ENCODE data around the gene ISCA2. TPM values are rescaled to one million over a fixed set of nuclear protein-coding genes. Genes with fewer than 3 reads are reported as not detected.

The ISCA2 gene
- total RNA-seq, 2 donors from 2014 or later = 40.5 to 58.1 TPM

DNA sequence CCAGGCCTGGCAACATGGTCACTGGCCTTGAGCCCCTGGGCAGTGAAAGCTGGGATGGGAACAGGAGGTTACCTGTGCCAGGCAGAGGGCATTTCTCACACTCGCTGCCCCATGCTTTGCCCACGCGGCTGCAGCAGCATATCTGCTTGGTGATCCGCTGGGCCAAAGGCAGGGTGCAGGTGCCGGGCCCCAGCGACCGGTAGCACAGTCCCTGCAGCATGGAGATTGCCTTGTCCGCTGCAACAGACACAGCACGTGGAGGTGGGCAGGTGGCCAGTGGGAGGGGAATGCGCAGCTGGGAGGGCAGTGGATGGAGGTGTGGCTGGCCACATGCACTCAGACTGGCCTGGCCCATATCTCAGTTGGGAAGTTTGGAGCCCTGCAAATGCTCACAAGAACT is 35.3 kb downstream of the ISCA2 start:
- Mint-ChIP-seq H3K4me3 (no peak overlapping the region), H3K4me1 (peaks cover 22% of the 10 kb centered on the region), H3K36me3 (ENCODE audit: low read depth) (no peaks in the 10 kb centered on the region), H3K9me3 (no peaks in the 10 kb centered on the region), H3K27me3 (ENCODE audit: insufficient read depth) (no peaks in the 10 kb centered on the region), H3K27ac (no peak overlapping the region)
- H3K4me3 ChIP-seq (ENCODE audit: low read length) = no peak overlapping the region
- peaks cover 6% of the 10 kb centered on the region for H3K4me1 ChIP-seq (ENCODE audit: control insufficient read depth, insufficient read depth, low read length)
- H3K27ac ChIP-seq (ENCODE audit: low read depth, low read length) = no peak overlapping the region
- TF ChIP-seq, protein P1, sequence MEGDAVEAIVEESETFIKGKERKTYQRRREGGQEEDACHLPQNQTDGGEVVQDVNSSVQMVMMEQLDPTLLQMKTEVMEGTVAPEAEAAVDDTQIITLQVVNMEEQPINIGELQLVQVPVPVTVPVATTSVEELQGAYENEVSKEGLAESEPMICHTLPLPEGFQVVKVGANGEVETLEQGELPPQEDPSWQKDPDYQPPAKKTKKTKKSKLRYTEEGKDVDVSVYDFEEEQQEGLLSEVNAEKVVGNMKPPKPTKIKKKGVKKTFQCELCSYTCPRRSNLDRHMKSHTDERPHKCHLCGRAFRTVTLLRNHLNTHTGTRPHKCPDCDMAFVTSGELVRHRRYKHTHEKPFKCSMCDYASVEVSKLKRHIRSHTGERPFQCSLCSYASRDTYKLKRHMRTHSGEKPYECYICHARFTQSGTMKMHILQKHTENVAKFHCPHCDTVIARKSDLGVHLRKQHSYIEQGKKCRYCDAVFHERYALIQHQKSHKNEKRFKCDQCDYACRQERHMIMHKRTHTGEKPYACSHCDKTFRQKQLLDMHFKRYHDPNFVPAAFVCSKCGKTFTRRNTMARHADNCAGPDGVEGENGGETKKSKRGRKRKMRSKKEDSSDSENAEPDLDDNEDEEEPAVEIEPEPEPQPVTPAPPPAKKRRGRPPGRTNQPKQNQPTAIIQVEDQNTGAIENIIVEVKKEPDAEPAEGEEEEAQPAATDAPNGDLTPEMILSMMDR (conservative IDR thresholded peaks at IDR 0.05) = no peak
- DNase-seq = no peak
- H3K36me3 ChIP-seq (ENCODE audit: control insufficient read depth, insufficient read depth, low read length) = no peaks in the 10 kb centered on the region
- 89 to 96% methylated on average over 5 to 10 of the region's 10 CpGs for WGBS, 2 experiments (ENCODE audit: insufficient coverage in 1 of 2, insufficient read length in 1 of 2)
- no peaks in the 10 kb centered on the region for H3K9me3 ChIP-seq (ENCODE audit: control insufficient read depth, low read length)
- no peak overlapping the region for H3K9ac ChIP-seq (ENCODE audit: extremely low read depth, low read length, poor library complexity, severe bottlenecking)
- no peaks in the 10 kb centered on the region for H3K27me3 ChIP-seq (ENCODE audit: control insufficient read depth, insufficient read depth, low read length, poor library complexity, severe bottlenecking)

- no peaks in the 10 kb centered on the region for H3K36me3 Mint-ChIP-seq (ENCODE audit: low read depth)
- no peak overlapping the region for H3K27ac ChIP-seq (ENCODE audit: low read depth, low read length)
- no peak for DNase-seq
- H3K4me3 ChIP-seq (ENCODE audit: low read length) = no peak overlapping the region
- 92% methylated on average over 2 to 3 of the region's 3 CpGs for WGBS, 2 experiments (ENCODE audit: insufficient coverage in 1 of 2, insufficient read length in 1 of 2)
- H3K36me3 ChIP-seq (ENCODE audit: control insufficient read depth, insufficient read depth, low read length) = no peaks in the 10 kb centered on the region
- no peaks in the 10 kb centered on the region for H3K27me3 Mint-ChIP-seq (ENCODE audit: insufficient read depth)
- H3K4me1 Mint-ChIP-seq = peaks cover 9% of the 10 kb centered on the region
- no peaks in the 10 kb centered on the region for H3K4me1 ChIP-seq (ENCODE audit: control insufficient read depth, insufficient read depth, low read length)
- H3K9me3 ChIP-seq (ENCODE audit: control insufficient read depth, low read length) = no peaks in the 10 kb centered on the region
- no peaks in the 10 kb centered on the region for H3K27me3 ChIP-seq (ENCODE audit: control insufficient read depth, insufficient read depth, low read length, poor library complexity, severe bottlenecking)
- TF ChIP-seq, protein P1 (conservative IDR thresholded peaks at IDR 0.05) = no peak
- H3K27ac Mint-ChIP-seq = no peak overlapping the region
- no peaks in the 10 kb centered on the region for H3K9me3 Mint-ChIP-seq
- no peak overlapping the region for H3K4me3 Mint-ChIP-seq
- no peak overlapping the region for H3K9ac ChIP-seq (ENCODE audit: extremely low read depth, low read length, poor library complexity, severe bottlenecking)
Measured at GRCh38 chr14:74531006-74531405, 37.4 kb downstream of the ISCA2 start.

GRCh38 chr14:74531467-74531866 is 37.9 kb downstream of the ISCA2 start:
- Histone ChIP-seq H3K36me3 (ENCODE audit: control insufficient read depth, insufficient read depth, low read length) (no peaks in the 10 kb centered on the region), H3K27me3 (ENCODE audit: control insufficient read depth, insufficient read depth, low read length, poor library complexity, severe bottlenecking) (no peaks in the 10 kb centered on the region), H3K9ac (ENCODE audit: extremely low read depth, low read length, poor library complexity, severe bottlenecking) (no peak overlapping the region), H3K9me3 (ENCODE audit: control insufficient read depth, low read length) (no peaks in the 10 kb centered on the region), H3K4me3 (ENCODE audit: low read length) (no peak overlapping the region), H3K4me1 (ENCODE audit: control insufficient read depth, insufficient read depth, low read length) (no peaks in the 10 kb centered on the region), H3K27ac (ENCODE audit: low read depth, low read length) (no peak overlapping the region)
- TF ChIP-seq, protein P1 (conservative IDR thresholded peaks at IDR 0.05) = peak; percentile 36
- no peak overlapping the region for H3K27ac Mint-ChIP-seq
- no peak overlapping the region for H3K4me3 Mint-ChIP-seq
- no peaks in the 10 kb centered on the region for H3K27me3 Mint-ChIP-seq (ENCODE audit: insufficient read depth)
- peaks cover 5% of the 10 kb centered on the region for H3K4me1 Mint-ChIP-seq
- DNase-seq = peak; percentile 90
- WGBS, 2 experiments (ENCODE audit: insufficient coverage in 1 of 2, insufficient read length in 1 of 2) = 63 to 73% methylated on average over 3 to 5 of the region's 5 CpGs
- H3K36me3 Mint-ChIP-seq (ENCODE audit: low read depth) = no peaks in the 10 kb centered on the region
- no peaks in the 10 kb centered on the region for H3K9me3 Mint-ChIP-seq

Measured in endodermal cell (in vitro differentiated cells).